Ramos (cell line): ENCODE results near the gene RMC1.

Experiments used
- in situ Hi-C: fragments of 300-500 bp; cut with MboI; formaldehyde crosslinking; loops from one replicate; pipeline ENCODE4 v1.14.3; 2022; ENCODE audit warnings: low sequenced_read_pairs; ENCODE audit not compliant: unreplicated experiment

Gene RMC1

GRCh38 chr18:23494992-23495391 is 8.3 kb upstream of the RMC1 start:
- in situ Hi-C loops = loop anchor here (10.0 to 25.0 kb wide), 2 partner anchors 258 to 360 kb away; partner anchors contain the start of gene CABLES1

- in situ Hi-C loops = loop anchor here (10.0 to 25.0 kb wide), 2 partner anchors 259 to 361 kb away; partner anchors contain the start of gene CABLES1
These were observed 7.4 kb upstream of the RMC1 start for GRCh38 chr18:23495723-23496440.

- in situ Hi-C loops = loop anchor here (10.0 to 25.0 kb wide), 2 partner anchors 261 to 363 kb away; partner anchors contain the start of gene CABLES1
These were observed 5.2 kb upstream of the RMC1 start for GRCh38 chr18:23498117-23498516.

GRCh38 chr18:23498877-23499276 is 4.4 kb upstream of the RMC1 start:
- in situ Hi-C loops = loop anchor here (10.0 to 25.0 kb wide), 2 partner anchors 262 to 364 kb away; partner anchors contain the start of gene CABLES1

- in situ Hi-C loops = loop anchor here (10.0 to 25.0 kb wide), 2 partner anchors 262 to 365 kb away; partner anchors contain the start of gene CABLES1
These were observed 4.0 kb upstream of the RMC1 start for GRCh38 chr18:23499291-23499781.

GRCh38 chr18:23501626-23502025 is 1.7 kb upstream of the RMC1 start:
- in situ Hi-C loops = no loop called here

GRCh38 chr18:23502516-23503037 is 734 bp upstream of the RMC1 start:
- in situ Hi-C loops = no loop called here

GRCh38 chr18:23503963-23504344 is 643 bp downstream of the RMC1 start:
- in situ Hi-C loops = no loop called here

GRCh38 chr18:23504720-23505119 is 1.4 kb downstream of the RMC1 start:
- in situ Hi-C loops = no loop called here

- in situ Hi-C loops = no loop called here
These were observed 3.1 kb downstream of the RMC1 start for GRCh38 chr18:23506393-23506792.

GRCh38 chr18:23510923-23511322 is 7.6 kb downstream of the RMC1 start:
- in situ Hi-C loops = loop anchor here (5.0 kb wide), 1 partner anchor 66 kb away; no protein-coding TSS in a partner anchor

GRCh38 chr18:23512216-23512615 is 8.9 kb downstream of the RMC1 start:
- in situ Hi-C loops = loop anchor here (5.0 kb wide), 1 partner anchor 65 kb away; no protein-coding TSS in a partner anchor

GRCh38 chr18:23512641-23513040 is 9.3 kb downstream of the RMC1 start:
- in situ Hi-C loops = loop anchor here (5.0 kb wide), 1 partner anchor 65 kb away; no protein-coding TSS in a partner anchor

GRCh38 chr18:23515911-23516546 is 12.7 kb downstream of the RMC1 start:
- in situ Hi-C loops = no loop called here

- in situ Hi-C loops = no loop called here
These were observed 16.4 kb downstream of the RMC1 start for GRCh38 chr18:23519734-23520133.

GRCh38 chr18:23521271-23521670 is 18.0 kb downstream of the RMC1 start:
- in situ Hi-C loops = no loop called here

- in situ Hi-C loops = no loop called here
These were observed 18.6 kb downstream of the RMC1 start for GRCh38 chr18:23521907-23522306.

- in situ Hi-C loops = no loop called here
These were observed 20.3 kb downstream of the RMC1 start for GRCh38 chr18:23523429-23524212.

GRCh38 chr18:23524213-23524707 is 20.9 kb downstream of the RMC1 start:
- in situ Hi-C loops = no loop called here

GRCh38 chr18:23526501-23527063 is 23.3 kb downstream of the RMC1 start:
- in situ Hi-C loops = no loop called here
